NT2/D1 (cell line): ENCODE data around the gene GPR37L1.

Experiments
- YY1 ChIP-seq: IDR thresholded peaks from 2 replicates; pipeline ENCODE4 v1.6.1; 2011; ENCODE audit not compliant: insufficient read length, insufficient read depth
- ZNF274 ChIP-seq: IDR thresholded peaks from 2 replicates; pipeline ENCODE4 v1.6.1; 2011; ENCODE audit warnings: mild to moderate bottlenecking, low read depth, low read length

DNA sequence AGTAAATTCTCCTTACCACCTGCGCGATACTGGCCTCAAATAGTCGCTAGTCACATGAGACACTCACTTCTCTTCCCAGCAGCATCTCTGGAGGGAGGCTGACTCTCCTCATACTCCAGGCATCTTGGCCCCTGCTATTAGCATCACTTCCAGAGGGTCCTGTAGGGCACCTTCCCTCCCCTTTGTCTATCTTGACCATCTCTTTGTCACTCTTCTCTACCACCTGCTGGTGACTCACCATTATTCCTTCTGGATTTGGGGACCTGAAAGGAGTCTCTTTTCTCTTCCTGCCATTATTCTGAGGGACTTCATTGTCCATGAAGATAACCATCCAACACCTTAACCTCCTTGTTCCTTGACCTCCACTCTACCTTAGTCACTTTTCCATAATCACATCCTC, 31.7 kb upstream of the GPR37L1 start:
- TF ChIP-seq YY1 (no peak), ZNF274 (no peak)
